Common myeloid progenitor, CD34-positive (primary cell): Measurements from ENCODE around the gene CYRIA.

ENCODE experiments used
- CTCF ChIA-PET: fragments of 350-600 bp; sonication (Branson Sonifier 250); formaldehyde crosslinking; loops from one replicate; lab custom pipeline; 2021; ENCODE audit warnings: antibody characterized with exemption; lab: Charles Lee
- POLR2A ChIA-PET: fragments of 350-600 bp; sonication (Branson Sonifier 250); formaldehyde crosslinking; loops from one replicate; lab custom pipeline; 2021; ENCODE audit warnings: antibody characterized with exemption; lab: Charles Lee
- DNase-seq, 3 donors: peaks; one replicate each; pipeline versions ENCODE4 v3.0.0 to v3.0.0-alpha.2; 2013
- H3K27ac ChIP-seq, 2 experiments: 1 replicate in 1 of 2; 2 replicates in 1 of 2; pipeline ENCODE4 v1.7.0; 2013; ENCODE audit warnings: inconsistent platforms in 2 of 2, low read length in 2 of 2, mild to moderate bottlenecking in 2 of 2, low read depth in 1 of 2, moderate library complexity in 1 of 2; ENCODE audit not compliant: severe bottlenecking in 2 of 2, insufficient read depth in 1 of 2, poor library complexity in 1 of 2
- H3K27me3 ChIP-seq, 5 experiments: replicated peaks in 2 of 5; 1 replicate in 3 of 5; 2 replicates in 2 of 5; pipeline versions ENCODE4 v1.6.1 to v1.7.0; 2013; ENCODE audit warnings: low read length in 4 of 5, mild to moderate bottlenecking in 2 of 5, moderate library complexity in 2 of 5, inconsistent platforms in 1 of 5; ENCODE audit not compliant: insufficient read depth in 5 of 5, control insufficient read depth in 4 of 5
- H3K36me3 ChIP-seq, 4 experiments: 1 replicate in 2 of 4; 2 replicates in 2 of 4; pipeline versions ENCODE4 v1.6.1 to v1.7.0; 2013; ENCODE audit warnings: low read length in 3 of 4, control low read depth in 1 of 4, mild to moderate bottlenecking in 1 of 4; ENCODE audit not compliant: control insufficient read depth in 4 of 4, insufficient read depth in 4 of 4
- H3K4me1 ChIP-seq, 4 experiments: 1 replicate in 3 of 4; 2 replicates in 1 of 4; pipeline versions ENCODE4 v1.6.1 to v1.7.1; 2013; ENCODE audit warnings: low read length in 3 of 4, mild to moderate bottlenecking in 3 of 4, control low read depth in 1 of 4, inconsistent platforms in 1 of 4, moderate library complexity in 1 of 4; ENCODE audit not compliant: control insufficient read depth in 4 of 4, insufficient read depth in 4 of 4; ENCODE audit errors: control extremely low read depth in 1 of 4
- H3K4me3 ChIP-seq, 7 experiments: 1 replicate in 4 of 7; 2 replicates in 3 of 7; pipeline versions ENCODE4 v1.5.1 to v1.7.0; 2013; ENCODE audit warnings: mild to moderate bottlenecking in 7 of 7, low read length in 6 of 7, moderate library complexity in 6 of 7, inconsistent platforms in 2 of 7, low read depth in 2 of 7, control low read depth in 1 of 7; ENCODE audit not compliant: insufficient read depth in 4 of 7, control insufficient read depth in 1 of 7; ENCODE audit errors: extremely low read depth in 1 of 7
- H3K9me3 ChIP-seq, 5 experiments: 1 replicate in 4 of 5; 2 replicates in 1 of 5; pipeline versions ENCODE4 v1.6.1 to v1.7.1; 2013; ENCODE audit warnings: low read length in 4 of 5, mild to moderate bottlenecking in 2 of 5, inconsistent platforms in 1 of 5, low read depth in 1 of 5, moderate library complexity in 1 of 5; ENCODE audit not compliant: control insufficient read depth in 4 of 5, insufficient read depth in 2 of 5; ENCODE audit errors: control extremely low read depth in 1 of 5
- WGBS: methylation state at CpG from one replicate; pipeline ENCODE4 v1.1.5; 2013; ENCODE audit not compliant: insufficient coverage; 5-methylcytosine and 5-hydroxymethylcytosine counted together

CYRIA gene

GRCh38 chr2:16633621-16634430 lies 31.8 kb downstream of the CYRIA start:
- WGBS = 92% methylated on average over 7 of the region's 7 CpGs
- Histone ChIP-seq H3K36me3 (peaks cover 0 to 3% (median 0%) of the 10 kb centered on the region in 4 experiments), H3K9me3 (peaks cover 0 to 4% (median 2%) of the 10 kb centered on the region in 5 experiments), H3K27me3 (no peaks in the 10 kb centered on the region), H3K27ac (no peak overlapping the region), H3K4me1 (peaks cover 9 to 70% (median 22%) of the 10 kb centered on the region in 4 experiments), H3K4me3 (no peak overlapping the region)
- CTCF ChIA-PET = interaction anchor here (0.7 to 2.0 kb wide), 3 partner anchors 10 to 23 kb away, joined by 3 to 8 read pairs (median 4); no protein-coding TSS in a partner anchor
- POLR2A ChIA-PET = no interaction called here
- no peak for DNase-seq

- Histone ChIP-seq H3K27ac (no peak overlapping the region), H3K36me3 (peaks cover 0 to 3% (median 0%) of the 10 kb centered on the region in 4 experiments), H3K27me3 (no peaks in the 10 kb centered on the region), H3K4me1 (peaks cover 9 to 79% (median 29%) of the 10 kb centered on the region in 4 experiments), H3K9me3 (peaks cover 0 to 4% (median 2%) of the 10 kb centered on the region in 5 experiments), H3K4me3 (no peak overlapping the region)
- POLR2A ChIA-PET = no interaction called here
- CTCF ChIA-PET = interaction anchor here (2.0 kb wide), 1 partner anchor 10 kb away, joined by 8 read pairs; no protein-coding TSS in a partner anchor
- no peak for DNase-seq
- 94% methylated on average over 5 of the region's 7 CpGs for WGBS
Measured at GRCh38 chr2:16632598-16632997, 33.0 kb downstream of the CYRIA start.

DNA sequence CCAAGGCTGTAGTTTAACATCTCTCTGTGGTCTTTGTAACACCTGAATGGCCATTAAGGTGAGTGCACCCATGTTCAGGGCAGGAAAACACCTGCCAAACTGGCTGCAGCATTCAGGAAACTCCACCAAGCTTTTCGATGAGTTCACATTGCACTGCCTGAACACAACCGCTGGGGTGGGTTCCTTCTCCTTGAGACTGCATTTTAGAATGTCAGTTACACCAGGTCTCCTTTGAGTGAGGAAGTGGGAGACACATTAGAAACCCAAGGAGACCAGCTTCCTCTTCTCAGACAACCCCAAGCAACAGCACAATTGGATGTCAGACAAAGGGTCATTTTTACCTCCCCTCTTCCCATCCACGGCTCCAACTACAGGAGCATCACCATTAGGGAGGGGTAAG lies 35.2 kb downstream of the CYRIA start:
- DNase-seq = peak; percentile 49 to 78 (median 78)
- WGBS = 0% methylated on average over 2 of the region's 3 CpGs
- ChIA-PET POLR2A (no interaction called here), CTCF (interaction anchor here (0.6 to 5.0 kb wide), 14 partner anchors 9 to 142 kb away, joined by 3 to 22 read pairs (median 3); no protein-coding TSS in a partner anchor)
- H3K36me3 ChIP-seq = no peaks in the 10 kb centered on the region
- H3K4me1 ChIP-seq = peaks cover 17 to 88% (median 29%) of the 10 kb centered on the region in 4 experiments
- no peak overlapping the region for H3K27ac ChIP-seq
- H3K4me3 ChIP-seq = peak overlapping the region in 1 of 7 experiments; percentile 5
- H3K27me3 ChIP-seq = no peaks in the 10 kb centered on the region
- H3K9me3 ChIP-seq = no peaks in the 10 kb centered on the region

DNA sequence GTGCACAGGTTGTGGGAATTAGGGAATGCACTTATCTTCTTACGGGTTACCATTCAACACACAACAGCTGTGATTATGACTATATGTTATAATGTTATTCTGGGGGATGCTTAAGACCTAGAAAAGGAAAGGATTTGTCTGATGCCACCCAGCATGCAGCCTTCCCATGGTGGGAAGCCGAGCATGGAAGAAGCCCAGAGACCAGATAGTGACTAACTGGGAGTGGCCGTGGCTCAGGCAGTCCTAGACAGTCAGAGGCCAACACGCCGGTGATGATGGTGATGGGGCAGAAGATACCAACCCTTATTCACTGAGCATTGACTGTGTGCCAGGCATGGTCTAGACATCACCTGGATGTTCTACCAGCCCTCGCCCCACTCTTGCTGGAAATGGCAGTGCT lies 35.9 kb downstream of the CYRIA start:
- POLR2A ChIA-PET = no interaction called here
- 97% methylated on average over 4 of the region's 6 CpGs for WGBS
- CTCF ChIA-PET = interaction anchor here (0.6 to 5.0 kb wide), 11 partner anchors 8 to 143 kb away, joined by 3 to 22 read pairs (median 3); no protein-coding TSS in a partner anchor
- H3K4me1 ChIP-seq = peaks cover 21 to 90% (median 34%) of the 10 kb centered on the region in 4 experiments
- no peak for DNase-seq
- H3K36me3 ChIP-seq = no peaks in the 10 kb centered on the region
- no peaks in the 10 kb centered on the region for H3K27me3 ChIP-seq
- no peak overlapping the region for H3K4me3 ChIP-seq
- H3K9me3 ChIP-seq = no peaks in the 10 kb centered on the region
- no peak overlapping the region for H3K27ac ChIP-seq

GRCh38 chr2:16629044-16629443 lies 36.6 kb downstream of the CYRIA start:
- Histone ChIP-seq H3K27ac (no peak overlapping the region), H3K36me3 (no peaks in the 10 kb centered on the region), H3K4me1 (peaks cover 28 to 98% (median 41%) of the 10 kb centered on the region in 4 experiments), H3K9me3 (no peaks in the 10 kb centered on the region), H3K4me3 (no peak overlapping the region), H3K27me3 (no peaks in the 10 kb centered on the region)
- no peak for DNase-seq
- 83% methylated on average over 5 of the region's 5 CpGs for WGBS
- ChIA-PET CTCF (interaction anchor here (0.7 to 5.0 kb wide), 9 partner anchors 10 to 130 kb away, joined by 3 to 22 read pairs (median 3); no protein-coding TSS in a partner anchor), POLR2A (no interaction called here)

GRCh38 chr2:16628314-16628713 lies 37.3 kb downstream of the CYRIA start:
- no peaks in the 10 kb centered on the region for H3K9me3 ChIP-seq
- no peak overlapping the region for H3K4me3 ChIP-seq
- no peak overlapping the region for H3K27ac ChIP-seq
- no peaks in the 10 kb centered on the region for H3K27me3 ChIP-seq
- 70% methylated on average over 2 of the region's 6 CpGs for WGBS
- POLR2A ChIA-PET = no interaction called here
- H3K4me1 ChIP-seq = peaks cover 35 to 99% (median 47%) of the 10 kb centered on the region in 4 experiments
- no peaks in the 10 kb centered on the region for H3K36me3 ChIP-seq
- DNase-seq = peak in 2 of 3 donors; percentile 59 to 69
- CTCF ChIA-PET = interaction anchor here (1.0 to 5.0 kb wide), 9 partner anchors 9 to 128 kb away, joined by 3 to 22 read pairs (median 3); no protein-coding TSS in a partner anchor
